H9 (cell line): ENCODE data around the gene PRTFDC1. TPM values are rescaled to one million over a fixed set of nuclear protein-coding genes. Genes with fewer than 3 reads are reported as not detected.

Experiments used
- DNase-seq: peaks from one replicate; pipeline ENCODE4 v3.0.0-alpha.2; 2017
- H2AFZ ChIP-seq: one replicate; pipeline ENCODE4 v1.6.1; 2013; ENCODE audit warnings: mild to moderate bottlenecking, low read length, control low read depth, moderate library complexity
- H2AK5ac ChIP-seq: 2 replicates; pipeline ENCODE4 v1.6.1; 2013; ENCODE audit warnings: low read length, control low read depth, mixed read lengths; ENCODE audit not compliant: insufficient read length
- H2BK120ac ChIP-seq: one replicate; pipeline ENCODE4 v1.6.1; 2013; ENCODE audit warnings: low read depth, mild to moderate bottlenecking, low read length, control low read depth, inconsistent platforms; ENCODE audit not compliant: poor library complexity, severe bottlenecking
- H2BK12ac ChIP-seq: 2 replicates; pipeline ENCODE4 v1.6.1; 2013; ENCODE audit warnings: low read length, control low read depth, mixed read lengths, low read depth; ENCODE audit not compliant: insufficient read length
- H2BK15ac ChIP-seq: 2 replicates; pipeline ENCODE4 v1.6.1; 2013; ENCODE audit warnings: low read depth, low read length, control low read depth
- H2BK20ac ChIP-seq: one replicate; pipeline ENCODE4 v1.6.1; 2013; ENCODE audit warnings: low read depth, mild to moderate bottlenecking, low read length, control low read depth, inconsistent platforms; ENCODE audit not compliant: poor library complexity, severe bottlenecking
- H2BK5ac ChIP-seq: 2 replicates; pipeline ENCODE4 v1.6.1; 2013; ENCODE audit warnings: low read length, control low read depth, mixed read lengths; ENCODE audit not compliant: insufficient read length
- H3K14ac ChIP-seq: 2 replicates; pipeline ENCODE4 v1.6.1; 2013; ENCODE audit warnings: low read length, control low read depth; ENCODE audit not compliant: insufficient read depth
- H3K18ac ChIP-seq: 2 replicates; pipeline ENCODE4 v1.6.1; 2013; ENCODE audit warnings: low read depth, mild to moderate bottlenecking, mixed read lengths, low read length, control low read depth; ENCODE audit not compliant: insufficient read length
- H3K23ac ChIP-seq: 2 replicates; pipeline ENCODE4 v1.6.1; 2013; ENCODE audit warnings: low read length, control low read depth, mixed read lengths, low read depth; ENCODE audit not compliant: insufficient read length
- H3K23me2 ChIP-seq: 2 replicates; pipeline ENCODE4 v1.6.1; 2013; ENCODE audit warnings: low read depth, mild to moderate bottlenecking, mixed read lengths, low read length, control low read depth; ENCODE audit not compliant: insufficient read length, poor library complexity, severe bottlenecking
- H3K27ac ChIP-seq: 2 replicates; pipeline ENCODE4 v1.5.1; 2013; ENCODE audit warnings: low read length, control low read depth, mixed read lengths, low read depth; ENCODE audit not compliant: insufficient read length
- H3K27me3 ChIP-seq: 2 replicates; pipeline ENCODE4 v1.6.1; 2013; ENCODE audit warnings: low read length, control low read depth, inconsistent platforms; ENCODE audit not compliant: insufficient read depth
- H3K4ac ChIP-seq: 2 replicates; pipeline ENCODE4 v1.6.1; 2013; ENCODE audit warnings: low read depth, mild to moderate bottlenecking, control low read depth, inconsistent platforms, low read length, moderate library complexity
- H3K4me1 ChIP-seq: 2 replicates; pipeline ENCODE4 v1.6.1; 2013; ENCODE audit warnings: low read length, control low read depth, inconsistent platforms; ENCODE audit not compliant: insufficient read depth
- H3K4me2 ChIP-seq: 2 replicates; pipeline ENCODE4 v1.6.1; 2013; ENCODE audit warnings: low read length, control low read depth, mixed read lengths; ENCODE audit not compliant: insufficient read length, insufficient read depth
- H3K56ac ChIP-seq: 2 replicates; pipeline ENCODE4 v1.6.1; 2013; ENCODE audit warnings: low read depth, mild to moderate bottlenecking, mixed read lengths, low read length, control low read depth; ENCODE audit not compliant: insufficient read length
- H3K79me1 ChIP-seq: 2 replicates; pipeline ENCODE4 v1.6.1; 2013; ENCODE audit warnings: low read depth, mild to moderate bottlenecking, moderate library complexity, low read length, control low read depth, inconsistent platforms; ENCODE audit not compliant: insufficient read depth, poor library complexity, severe bottlenecking
- H3K79me2 ChIP-seq: 2 replicates; pipeline ENCODE4 v1.6.1; 2013; ENCODE audit warnings: low read length, control low read depth, inconsistent platforms; ENCODE audit not compliant: insufficient read depth
- H3K9ac ChIP-seq: 2 replicates; pipeline ENCODE4 v1.6.1; 2013; ENCODE audit warnings: low read length, control low read depth, mixed read lengths; ENCODE audit not compliant: insufficient read length; ENCODE audit errors: extremely low read depth
- H3K9me3 ChIP-seq: one replicate; pipeline ENCODE4 v1.6.1; 2013; ENCODE audit warnings: low read depth, low read length, inconsistent platforms; ENCODE audit not compliant: control insufficient read depth
- H3T11ph ChIP-seq: one replicate; pipeline ENCODE4 v1.6.1; 2013; ENCODE audit warnings: mild to moderate bottlenecking, low read length, control low read depth, inconsistent platforms
- H4K20me1 ChIP-seq: one replicate; pipeline ENCODE4 v1.6.1; 2013; ENCODE audit not compliant: control insufficient read depth, insufficient read length, insufficient read depth
- H4K5ac ChIP-seq: 2 replicates; pipeline ENCODE4 v1.6.1; 2013; ENCODE audit warnings: low read depth, mild to moderate bottlenecking, mixed read lengths, low read length, control low read depth; ENCODE audit not compliant: insufficient read length
- H4K8ac ChIP-seq: replicated peaks from 2 replicates; pipeline ENCODE4 v1.6.1; 2013; ENCODE audit warnings: low read length, control low read depth, mixed read lengths, low read depth; ENCODE audit not compliant: insufficient read length
- H4K91ac ChIP-seq: 2 replicates; pipeline ENCODE4 v1.6.1; 2013; ENCODE audit warnings: low read depth, mild to moderate bottlenecking, moderate library complexity, mixed read lengths, low read length, control low read depth; ENCODE audit not compliant: insufficient read length
- H3K27ac Mint-ChIP-seq, 3 experiments: 2 replicates in 2 of 3; 3 replicates in 1 of 3; pipeline ENCODE4 v1.8.0; 2020 to 2021; ENCODE audit warnings: mixed read lengths in 3 of 3, mild to moderate bottlenecking in 1 of 3, moderate library complexity in 1 of 3
- H3K27me3 Mint-ChIP-seq: 2 replicates; pipeline ENCODE4 v1.8.0; 2021; ENCODE audit warnings: low read depth, mild to moderate bottlenecking, moderate library complexity, mixed read lengths
- H3K36me3 Mint-ChIP-seq, 3 experiments: 2 replicates in 2 of 3; 3 replicates in 1 of 3; pipeline ENCODE4 v1.8.0; 2020 to 2021; ENCODE audit warnings: low read depth in 3 of 3, mixed read lengths in 3 of 3; ENCODE audit not compliant: insufficient read depth in 1 of 3
- H3K4me1 Mint-ChIP-seq, 2 experiments: 2 replicates each; pipeline ENCODE4 v1.8.0; 2020; ENCODE audit warnings: mixed read lengths in 2 of 2
- H3K4me3 Mint-ChIP-seq, 2 experiments: 2 replicates in 1 of 2; 3 replicates in 1 of 2; pipeline ENCODE4 v1.8.0; 2020 to 2021; ENCODE audit warnings: mild to moderate bottlenecking in 2 of 2, mixed read lengths in 2 of 2, moderate library complexity in 1 of 2
- H3K9me3 Mint-ChIP-seq, 2 experiments: 2 replicates in 1 of 2; 3 replicates in 1 of 2; pipeline ENCODE4 v1.8.0; 2020; ENCODE audit warnings: mild to moderate bottlenecking in 2 of 2, mixed read lengths in 2 of 2, moderate library complexity in 1 of 2
- WGBS: extraction: QIAGEN DNeasy Blood & Tissue Kit; methylation state at CpG from one replicate; pipeline ENCODE4 v1.1.7; 2013; ENCODE audit warnings: missing lambda C conversion rate, low lambda C conversion rate, mixed read lengths; ENCODE audit not compliant: insufficient read length; ENCODE audit errors: extremely low coverage; 5-methylcytosine and 5-hydroxymethylcytosine counted together
- total RNA-seq: library from RNA; stranded (reverse); gene quantifications from 2 replicates; pipeline ENCODE4 v1.2.1, GENCODE V29; 2021
- TF ChIP-seq, protein P1 (sequence below): fragments of 200-600 bp; sonication (generic); conservative IDR thresholded peaks from 3 replicates; pipeline ENCODE4 v1.8.0; 2021; ENCODE audit warnings: antibody characterized with exemption, mild to moderate bottlenecking

The PRTFDC1 gene
- total RNA-seq, 1 experiment from 2014 or later = 7.5 TPM

DNA sequence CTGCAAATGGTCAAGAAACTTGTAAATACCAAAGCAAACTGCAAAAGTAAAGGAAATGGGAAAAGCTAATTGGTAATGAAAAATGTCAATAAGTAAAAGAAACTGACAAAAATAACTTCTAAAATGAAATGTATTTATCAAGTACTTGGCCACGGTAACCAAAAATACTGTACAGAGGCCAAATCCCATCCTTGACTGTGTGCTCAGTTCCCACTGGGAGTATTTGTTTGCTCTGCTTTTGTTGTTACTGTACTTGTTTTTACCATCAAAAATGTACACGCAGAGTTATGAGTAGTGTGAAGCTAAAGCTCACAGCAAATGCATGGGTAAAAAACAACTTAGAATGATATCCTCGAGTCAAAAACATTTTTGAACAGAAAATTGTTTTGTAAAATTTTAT, 32.5 kb upstream of the PRTFDC1 start:
- no peak overlapping the region for H3K4ac ChIP-seq
- H3K23ac ChIP-seq = no peak overlapping the region
- Mint-ChIP-seq H3K27me3 (no peaks in the 10 kb centered on the region), H3K4me1 (peaks cover 3 to 5% of the 10 kb centered on the region in 2 experiments; a peak in 3 of 4 replicates), H3K9me3 (no peaks in the 10 kb centered on the region; a peak in 1 of 5 replicates), H3K27ac (no peak overlapping the region; a peak in 1 of 7 replicates), H3K36me3 (no peaks in the 10 kb centered on the region), H3K4me3 (no peak overlapping the region)
- no peak overlapping the region for H3K27ac ChIP-seq
- H3K23me2 ChIP-seq = no peaks in the 10 kb centered on the region
- no peak overlapping the region for H2AK5ac ChIP-seq
- no peaks in the 10 kb centered on the region for H3K4me1 ChIP-seq
- no peaks in the 10 kb centered on the region for H3K79me1 ChIP-seq
- no peak overlapping the region for H3K18ac ChIP-seq
- no peak overlapping the region for H3K56ac ChIP-seq
- no peak overlapping the region for H2BK120ac ChIP-seq
- no peak overlapping the region for H2BK12ac ChIP-seq
- no peak for DNase-seq
- H2AFZ ChIP-seq = no peak overlapping the region
- H2BK15ac ChIP-seq = no peak overlapping the region
- no peak overlapping the region for H4K5ac ChIP-seq
- no CpG with 5 or more reads among the region's 3 CpGs for WGBS
- H4K20me1 ChIP-seq = no peaks in the 10 kb centered on the region
- H3T11ph ChIP-seq = no peak overlapping the region
- no peak overlapping the region for H4K8ac ChIP-seq
- no peak overlapping the region for H2BK5ac ChIP-seq
- no peak overlapping the region for H3K9ac ChIP-seq
- no peak overlapping the region for H2BK20ac ChIP-seq
- H3K27me3 ChIP-seq = no peaks in the 10 kb centered on the region
- TF ChIP-seq, protein P1, sequence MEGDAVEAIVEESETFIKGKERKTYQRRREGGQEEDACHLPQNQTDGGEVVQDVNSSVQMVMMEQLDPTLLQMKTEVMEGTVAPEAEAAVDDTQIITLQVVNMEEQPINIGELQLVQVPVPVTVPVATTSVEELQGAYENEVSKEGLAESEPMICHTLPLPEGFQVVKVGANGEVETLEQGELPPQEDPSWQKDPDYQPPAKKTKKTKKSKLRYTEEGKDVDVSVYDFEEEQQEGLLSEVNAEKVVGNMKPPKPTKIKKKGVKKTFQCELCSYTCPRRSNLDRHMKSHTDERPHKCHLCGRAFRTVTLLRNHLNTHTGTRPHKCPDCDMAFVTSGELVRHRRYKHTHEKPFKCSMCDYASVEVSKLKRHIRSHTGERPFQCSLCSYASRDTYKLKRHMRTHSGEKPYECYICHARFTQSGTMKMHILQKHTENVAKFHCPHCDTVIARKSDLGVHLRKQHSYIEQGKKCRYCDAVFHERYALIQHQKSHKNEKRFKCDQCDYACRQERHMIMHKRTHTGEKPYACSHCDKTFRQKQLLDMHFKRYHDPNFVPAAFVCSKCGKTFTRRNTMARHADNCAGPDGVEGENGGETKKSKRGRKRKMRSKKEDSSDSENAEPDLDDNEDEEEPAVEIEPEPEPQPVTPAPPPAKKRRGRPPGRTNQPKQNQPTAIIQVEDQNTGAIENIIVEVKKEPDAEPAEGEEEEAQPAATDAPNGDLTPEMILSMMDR = no peak
- no peak overlapping the region for H3K4me2 ChIP-seq
- no peak overlapping the region for H4K91ac ChIP-seq
- no peaks in the 10 kb centered on the region for H3K9me3 ChIP-seq
- no peaks in the 10 kb centered on the region for H3K79me2 ChIP-seq
- no peak overlapping the region for H3K14ac ChIP-seq
